Testis (tissue), 3 donors: Measurements from ENCODE around the gene PORCN. TPM values are rescaled to one million over a fixed set of nuclear protein-coding genes. Genes with fewer than 3 reads are reported as not detected.
A peak's percentile ranks its signal among the peaks of the same experiment; 100 is the strongest.

Experiments
- DNase-seq: peaks from one replicate; pipeline ENCODE4 v3.0.0-alpha.2; 2019
- H3K27ac ChIP-seq, 2 donors: fragments of 200-600 bp; sonication (generic); one replicate each; pipeline ENCODE4 v1.5.1; 2019
- H3K27me3 ChIP-seq: fragments of 200-600 bp; sonication (generic); one replicate; pipeline ENCODE4 v1.5.1; 2019
- H3K36me3 ChIP-seq: fragments of 200-600 bp; sonication (generic); one replicate; pipeline ENCODE4 v1.5.1; 2017; ENCODE audit warnings: low read depth; ENCODE audit errors: missing control alignments
- H3K4me1 ChIP-seq: fragments of 200-600 bp; sonication (generic); one replicate; pipeline ENCODE4 v1.5.1; 2019
- H3K4me3 ChIP-seq, 2 donors: fragments of 200-600 bp; sonication (generic); one replicate each; pipeline ENCODE4 v1.5.1; 2017 to 2019
- H3K9me3 ChIP-seq: fragments of 200-600 bp; sonication (generic); one replicate; pipeline ENCODE4 v1.5.1; 2017
- POLR2A ChIP-seq: fragments of 450-650 bp; IDR thresholded peaks from one replicate; pipeline ENCODE4 v1.6.1; 2017; ENCODE audit warnings: antibody characterized with exemption, mild to moderate bottlenecking, moderate library complexity
- WGBS, 2 donors: methylation state at CpG; one replicate each; pipeline ENCODE4 v1.1.5; 2018; 5-methylcytosine and 5-hydroxymethylcytosine counted together
- intact Hi-C: fragments of 100-400 bp; cut with DNase I; formaldehyde crosslinking; loops from one replicate; pipeline ENCODE4 v1.15.1; 2023; ENCODE audit warnings: low total_unique reads
- polyA plus RNA-seq: library from polyadenylated mRNA; stranded (reverse); fragments of 350-450 nt; fragmentation: Illumina TruSeq; extraction: RNeasy Lipid Tissue Mini Kit (QIAGEN cat#74804); gene quantifications from one replicate; pipeline ENCODE4 v1.2.3, GENCODE V29; 2014; ENCODE audit warnings: low read depth, low replicate concordance; ENCODE audit not compliant: insufficient read depth
- total RNA-seq, 2 donors: library from RNA; depleted of rRNA; stranded (reverse); fragments of >200 nt; gene quantifications; one replicate each; pipeline ENCODE4 v1.2.3, GENCODE V29; 2016
- TF ChIP-seq, protein P1 (sequence below), 3 experiments: fragments of 450-650 bp in 2 of 3; fragments of 200-600 bp in 1 of 3; sonication (generic) in 1 of 3; IDR thresholded peaks; one replicate each; pipeline ENCODE4 v1.5.1; 2016 to 2019; ENCODE audit warnings: antibody characterized with exemption in 3 of 3, mild to moderate bottlenecking in 2 of 3, moderate library complexity in 1 of 3

The PORCN gene
- total and polyA plus RNA-seq, 3 donors from 2014 or later, result 25.0 to 110 (median 58.7) TPM

DNA sequence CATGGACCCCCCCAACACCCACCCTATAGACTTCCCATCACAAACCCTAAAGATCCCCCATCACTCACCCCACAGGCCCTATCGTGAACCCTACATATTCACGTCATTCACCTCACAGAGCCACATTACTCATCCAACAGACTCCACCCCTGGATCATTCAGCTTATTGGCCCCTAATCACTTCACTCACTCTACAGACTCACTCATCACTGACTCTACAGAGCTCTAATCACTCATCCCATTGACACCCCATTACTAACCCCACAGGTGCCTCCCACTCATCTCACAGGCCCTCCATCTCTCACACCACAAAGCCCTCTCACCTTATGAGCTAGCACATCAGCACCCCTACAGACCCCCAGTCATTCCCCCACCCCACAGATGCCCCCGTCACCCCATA is 24.4 kb downstream of the PORCN start:
- no peaks in the 10 kb centered on the region for H3K4me1 ChIP-seq
- no peak for DNase-seq
- no peaks in the 10 kb centered on the region for H3K36me3 ChIP-seq
- WGBS, 2 donors, result 100% methylated on average over 2 to 3 of the region's 3 CpGs
- no peaks in the 10 kb centered on the region for H3K9me3 ChIP-seq
- H3K27me3 ChIP-seq, result no peaks in the 10 kb centered on the region
- intact Hi-C loops, result no loop called here
- TF ChIP-seq POLR2A, result no peak
- TF ChIP-seq, protein P1, sequence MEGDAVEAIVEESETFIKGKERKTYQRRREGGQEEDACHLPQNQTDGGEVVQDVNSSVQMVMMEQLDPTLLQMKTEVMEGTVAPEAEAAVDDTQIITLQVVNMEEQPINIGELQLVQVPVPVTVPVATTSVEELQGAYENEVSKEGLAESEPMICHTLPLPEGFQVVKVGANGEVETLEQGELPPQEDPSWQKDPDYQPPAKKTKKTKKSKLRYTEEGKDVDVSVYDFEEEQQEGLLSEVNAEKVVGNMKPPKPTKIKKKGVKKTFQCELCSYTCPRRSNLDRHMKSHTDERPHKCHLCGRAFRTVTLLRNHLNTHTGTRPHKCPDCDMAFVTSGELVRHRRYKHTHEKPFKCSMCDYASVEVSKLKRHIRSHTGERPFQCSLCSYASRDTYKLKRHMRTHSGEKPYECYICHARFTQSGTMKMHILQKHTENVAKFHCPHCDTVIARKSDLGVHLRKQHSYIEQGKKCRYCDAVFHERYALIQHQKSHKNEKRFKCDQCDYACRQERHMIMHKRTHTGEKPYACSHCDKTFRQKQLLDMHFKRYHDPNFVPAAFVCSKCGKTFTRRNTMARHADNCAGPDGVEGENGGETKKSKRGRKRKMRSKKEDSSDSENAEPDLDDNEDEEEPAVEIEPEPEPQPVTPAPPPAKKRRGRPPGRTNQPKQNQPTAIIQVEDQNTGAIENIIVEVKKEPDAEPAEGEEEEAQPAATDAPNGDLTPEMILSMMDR (IDR thresholded peaks at IDR 0.05), result no peak
- H3K4me3 ChIP-seq, result no peak overlapping the region
- no peak overlapping the region for H3K27ac ChIP-seq

DNA sequence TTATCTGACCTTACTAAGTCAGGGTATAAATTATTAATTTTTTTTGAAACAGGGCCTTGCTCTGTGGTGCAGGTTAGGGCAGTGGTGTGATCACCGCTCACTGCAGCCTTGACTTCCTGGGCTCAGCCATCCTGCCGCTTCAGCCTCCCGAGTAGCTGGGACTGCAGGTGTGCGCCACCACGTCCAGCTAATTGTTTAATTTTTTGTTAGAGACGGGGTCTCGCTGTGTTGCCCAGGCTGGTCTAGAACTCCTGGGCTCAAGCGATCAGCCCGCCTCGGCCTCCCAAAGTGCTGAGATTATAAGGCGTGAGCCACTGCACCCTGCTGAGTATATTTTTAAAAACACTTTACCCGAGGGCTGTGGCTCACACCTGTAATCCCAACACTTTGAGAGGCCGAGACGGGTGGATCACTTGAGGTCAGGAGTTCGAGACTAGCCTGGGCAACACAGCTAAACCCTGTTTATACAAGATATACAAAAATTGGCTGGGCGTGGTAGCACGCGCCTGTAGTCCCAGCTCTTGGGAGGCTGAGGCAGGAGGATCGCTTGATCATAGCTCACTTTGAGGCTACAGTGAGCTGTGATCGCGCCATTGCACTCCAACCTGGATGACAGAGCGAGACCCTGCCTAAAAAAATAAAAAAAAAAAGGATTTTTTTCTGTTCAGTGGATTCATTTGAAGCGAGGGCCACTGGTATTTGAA is 30.0 kb downstream of the PORCN start:
- no peak for TF ChIP-seq POLR2A
- TF ChIP-seq, protein P1 (IDR thresholded peaks at IDR 0.05), result no peak
- no peak for DNase-seq
- Histone ChIP-seq H3K36me3 (no peaks in the 10 kb centered on the region), H3K27me3 (no peaks in the 10 kb centered on the region), H3K4me3 (peak overlapping the region; percentile 62 to 79), H3K27ac (peak overlapping the region; percentile 91), H3K4me1 (no peaks in the 10 kb centered on the region), H3K9me3 (no peaks in the 10 kb centered on the region)
- WGBS, 2 donors, result 60 to 69% methylated on average over 16 to 22 of the region's 23 CpGs
- intact Hi-C loops, result no loop called here

DNA sequence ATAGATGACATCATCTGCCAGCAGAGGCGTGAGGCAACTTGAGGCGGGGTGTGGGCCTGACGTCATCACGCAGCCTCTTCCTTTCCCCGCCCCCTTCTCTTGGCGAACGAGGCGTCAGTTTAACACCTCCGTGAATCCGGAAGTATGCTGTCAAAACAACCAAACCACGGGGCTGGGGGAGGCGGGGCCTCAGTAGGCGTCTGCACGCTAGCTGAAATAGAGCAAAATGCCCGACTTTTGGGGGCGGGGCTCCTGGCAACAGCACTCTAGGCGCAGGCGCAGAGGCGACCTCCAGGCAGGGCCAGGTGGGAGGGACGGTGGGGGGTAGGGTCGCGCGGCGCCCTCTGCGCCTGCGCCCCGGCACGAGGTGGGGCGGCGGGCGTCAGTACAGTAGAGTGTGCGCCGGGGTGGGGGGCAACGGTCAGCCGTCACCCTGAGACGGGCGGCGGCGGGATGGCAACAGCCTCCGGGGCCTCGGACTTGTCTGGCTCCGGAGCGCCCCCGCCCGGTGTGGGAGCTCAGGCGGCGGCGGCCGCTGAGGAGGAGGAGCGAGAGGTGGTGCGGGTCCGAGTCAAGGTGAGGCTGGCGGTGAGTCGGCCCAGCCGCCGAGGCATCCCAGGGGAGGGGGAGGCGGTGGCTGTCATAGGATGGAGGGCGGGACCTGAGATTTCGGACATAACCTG is 30.7 kb downstream of the PORCN start, which contains the start of gene TBC1D25:
TBC1D25 (plus strand) TSS at position 370 of the 683 bp plus-strand sequence; CDS start at position 454, 84 bp downstream.
- peak; percentile 98 for DNase-seq
- H3K9me3 ChIP-seq, result no peaks in the 10 kb centered on the region
- H3K27me3 ChIP-seq, result no peaks in the 10 kb centered on the region
- H3K36me3 ChIP-seq, result no peaks in the 10 kb centered on the region
- peak within 1 kb of the TSS; percentile 62 to 79 for H3K4me3 ChIP-seq
- no peak for TF ChIP-seq POLR2A
- TF ChIP-seq, protein P1 (IDR thresholded peaks at IDR 0.05), result no peak
- 0 to 1% methylated on average over 10 to 59 of the region's 59 CpGs for WGBS, 2 donors
- H3K4me1 ChIP-seq, result no peaks in the 10 kb centered on the region
- H3K27ac ChIP-seq, result peak within 1 kb of the TSS; percentile 91
- intact Hi-C loops, result no loop called here

DNA sequence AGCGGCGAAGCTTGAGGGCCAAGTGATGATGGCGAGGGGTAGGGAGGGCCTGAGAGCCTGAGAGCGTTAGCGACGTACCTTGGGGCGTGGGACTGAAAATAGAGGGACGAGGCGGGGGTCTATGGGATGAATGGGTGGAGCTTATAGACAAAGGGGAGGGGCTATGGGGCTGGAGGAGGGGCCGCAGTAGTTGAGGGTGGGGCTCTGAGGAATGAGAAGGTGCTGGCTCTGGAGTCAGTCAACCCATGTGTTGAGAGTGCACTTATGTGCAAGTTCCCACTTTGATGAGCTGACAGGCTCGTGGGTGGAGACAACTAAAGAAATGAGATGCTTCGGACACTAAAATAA is 31.2 kb downstream of the PORCN start:
- WGBS, 2 donors, result 3 to 7% methylated on average over 12 of the region's 12 CpGs
- no peaks in the 10 kb centered on the region for H3K27me3 ChIP-seq
- H3K4me1 ChIP-seq, result no peaks in the 10 kb centered on the region
- intact Hi-C loops, result no loop called here
- H3K4me3 ChIP-seq, result peak overlapping the region; percentile 62 to 79
- DNase-seq, result peak; percentile 61
- H3K27ac ChIP-seq, result peak overlapping the region; percentile 91
- no peak for TF ChIP-seq POLR2A
- no peaks in the 10 kb centered on the region for H3K9me3 ChIP-seq
- no peaks in the 10 kb centered on the region for H3K36me3 ChIP-seq

DNA sequence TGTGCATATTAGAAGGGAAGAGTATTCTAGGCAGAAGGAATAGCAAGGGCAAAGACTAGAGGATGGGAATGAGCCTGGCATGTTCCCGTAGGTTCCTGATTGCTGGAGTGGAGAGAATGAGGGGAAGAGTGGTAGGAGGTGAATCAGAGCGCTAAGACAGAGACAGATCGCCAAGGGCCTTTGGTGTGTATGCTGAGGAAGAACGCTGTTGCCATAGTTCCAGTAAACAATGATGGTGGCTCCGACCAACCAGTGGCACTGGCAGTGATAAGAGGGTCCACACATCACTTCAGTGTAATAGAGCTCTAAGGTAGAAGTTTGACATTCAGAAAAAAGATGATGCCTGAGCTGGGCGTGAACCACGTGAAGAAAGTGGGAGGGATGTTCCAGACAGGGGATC is 31.7 kb downstream of the PORCN start:
- WGBS, 2 donors, result 60 to 75% methylated on average over 6 to 7 of the region's 7 CpGs
- H3K27me3 ChIP-seq, result no peaks in the 10 kb centered on the region
- no peaks in the 10 kb centered on the region for H3K4me1 ChIP-seq
- H3K36me3 ChIP-seq, result no peaks in the 10 kb centered on the region
- intact Hi-C loops, result no loop called here
- H3K27ac ChIP-seq, result peak overlapping the region in 1 of 2 donors; percentile 91
- TF ChIP-seq, protein P1 (IDR thresholded peaks at IDR 0.05), result no peak
- TF ChIP-seq POLR2A, result no peak
- DNase-seq, result no peak
- H3K9me3 ChIP-seq, result no peaks in the 10 kb centered on the region
- peak overlapping the region in 1 of 2 donors; percentile 79 for H3K4me3 ChIP-seq
